DOHH2 (cell line): ENCODE results near the gene ESAM.
A peak's percentile ranks its signal among the peaks of the same experiment; 100 is the strongest.

Source experiments
- CTCF ChIP-seq: fragments of 200-600 bp; sonication (generic); IDR thresholded peaks from one replicate; pipeline ENCODE4 v1.5.1; 2014; ENCODE audit warnings: antibody characterized with exemption, mild to moderate bottlenecking, low read depth, low read length; ENCODE audit not compliant: poor library complexity, severe bottlenecking
- EZH2phosphoT487 ChIP-seq: fragments of 200-600 bp; sonication (generic); IDR thresholded peaks from 2 replicates; pipeline ENCODE4 v1.6.1; 2017; ENCODE audit warnings: borderline replicate concordance, mild to moderate bottlenecking, antibody characterized with exemption, low read length, moderate library complexity, mixed read lengths

GRCh38 chr11:124758355-124759265 is 3.5 kb downstream of the ESAM start:
- TF ChIP-seq CTCF (peak; percentile 82), EZH2phosphoT487 (no peak)
